Measurements from ENCODE around the gene MCC. TPM values are rescaled to one million over a fixed set of nuclear protein-coding genes. Genes with fewer than 3 reads are reported as not detected.

MCC gene
- total and polyA plus RNA-seq, 12 donors, result 4.2 to 34.1 (median 25.2) TPM

GRCh38 chr5:113193311-113193978, 294.8 kb downstream of the MCC start:
- H3K27ac ChIP-seq, result no peak overlapping the region
- peaks cover 0 to 9% (median 5%) of the 10 kb centered on the region in 11 donors for H3K9me3 ChIP-seq
- H3K27me3 ChIP-seq, result no peaks in the 10 kb centered on the region
- ATAC-seq (no peak), DNase-seq (no peak)
- intact Hi-C loops (cut with DNase I), result no loop called here
- H3K4me3 ChIP-seq, result no peak overlapping the region
- TF ChIP-seq CTCF (IDR thresholded peaks at IDR 0.05), result no peak
- H3K36me3 ChIP-seq, result peaks cover 0 to 5% (median 0%) of the 10 kb centered on the region in 9 donors
- peaks cover 0 to 41% (median 18%) of the 10 kb centered on the region in 9 donors for H3K4me1 ChIP-seq
- WGBS, 2 donors, result 81 to 90% methylated on average over 5 of the region's 5 CpGs

GRCh38 chr5:113192541-113192940, 295.7 kb downstream of the MCC start:
- H3K4me3 ChIP-seq, result no peak overlapping the region
- no peak for TF ChIP-seq CTCF (IDR thresholded peaks at IDR 0.05)
- ATAC-seq (no peak), DNase-seq (no peak)
- no peak overlapping the region for H3K27ac ChIP-seq
- intact Hi-C loops (cut with DNase I), result no loop called here
- peaks cover 0 to 9% (median 5%) of the 10 kb centered on the region in 11 donors for H3K9me3 ChIP-seq
- H3K4me1 ChIP-seq, result peaks cover 0 to 44% (median 17%) of the 10 kb centered on the region in 9 donors
- WGBS, 2 donors, result 97 to 100% methylated on average over 2 of the region's 2 CpGs
- H3K36me3 ChIP-seq, result peaks cover 0 to 5% (median 0%) of the 10 kb centered on the region in 9 donors
- H3K27me3 ChIP-seq, result no peaks in the 10 kb centered on the region

GRCh38 chr5:113190347-113190746, 297.9 kb downstream of the MCC start:
- Histone ChIP-seq H3K9me3 (peaks cover 0 to 9% (median 5%) of the 10 kb centered on the region in 11 donors), H3K4me1 (peaks cover 0 to 47% (median 28%) of the 10 kb centered on the region in 9 donors), H3K4me3 (no peak overlapping the region), H3K36me3 (peaks cover 0 to 5% (median 0%) of the 10 kb centered on the region in 9 donors), H3K27ac (no peak overlapping the region), H3K27me3 (no peaks in the 10 kb centered on the region)
- DNase-seq (no peak), ATAC-seq (no peak)
- 89 to 93% methylated on average over 5 of the region's 5 CpGs for WGBS, 2 donors
- intact Hi-C loops (cut with DNase I), result no loop called here
- TF ChIP-seq CTCF (IDR thresholded peaks at IDR 0.05), result no peak

- TF ChIP-seq CTCF (IDR thresholded peaks at IDR 0.05), result no peak
- Histone ChIP-seq H3K4me3 (no peak overlapping the region), H3K4me1 (peaks cover 0 to 45% (median 27%) of the 10 kb centered on the region in 9 donors), H3K27me3 (no peaks in the 10 kb centered on the region), H3K9me3 (peaks cover 0 to 9% (median 5%) of the 10 kb centered on the region in 11 donors), H3K27ac (no peak overlapping the region), H3K36me3 (peaks cover 0 to 5% (median 0%) of the 10 kb centered on the region in 9 donors)
- ATAC-seq, result no peak
- intact Hi-C loops (cut with DNase I), result no loop called here
- no peak for DNase-seq
- 83 to 98% methylated on average over 3 of the region's 3 CpGs for WGBS, 2 donors
Measured at GRCh38 chr5:113189291-113189690, 299.0 kb downstream of the MCC start.

Data from heart right ventricle (tissue), 16 donors.